Neural crest cell (in vitro differentiated cells): ENCODE results near the gene CHERP. TPM values are rescaled to one million over a fixed set of nuclear protein-coding genes. Genes with fewer than 3 reads are reported as not detected.

Source experiments
- DNase-seq: peaks from one replicate; pipeline ENCODE4 v3.0.0; 2021; ENCODE audit warnings: low read depth, mixed read lengths, low spot score
- H3K27ac Mint-ChIP-seq: one replicate; pipeline ENCODE4 v1.8.0; 2021; ENCODE audit warnings: mild to moderate bottlenecking, mixed read lengths; ENCODE audit not compliant: unreplicated experiment
- H3K27me3 Mint-ChIP-seq: 2 replicates; pipeline ENCODE4 v1.8.0; 2021; ENCODE audit warnings: low read depth, mild to moderate bottlenecking, mixed read lengths
- H3K36me3 Mint-ChIP-seq: 2 replicates; pipeline ENCODE4 v1.8.0; 2021; ENCODE audit warnings: low read depth, mild to moderate bottlenecking, mixed read lengths
- H3K4me1 Mint-ChIP-seq: 2 replicates; pipeline ENCODE4 v1.8.0; 2021; ENCODE audit warnings: mixed read lengths
- H3K4me3 Mint-ChIP-seq: one replicate; pipeline ENCODE4 v1.8.0; 2021; ENCODE audit warnings: mild to moderate bottlenecking, mixed read lengths
- H3K9me3 Mint-ChIP-seq: 2 replicates; pipeline ENCODE4 v1.8.0; 2021; ENCODE audit warnings: mixed read lengths
- total RNA-seq: library from RNA; stranded (reverse); gene quantifications from 2 replicates; pipeline ENCODE4 v1.2.1, GENCODE V29; 2021
- TF ChIP-seq, protein P1 (sequence below): fragments of 200-600 bp; sonication (generic); conservative IDR thresholded peaks from 2 replicates; pipeline ENCODE4 v1.5.0; 2021; ENCODE audit warnings: antibody characterized with exemption, mild to moderate bottlenecking

Gene CHERP
- total RNA-seq, 1 donor from 2014 or later = 95.7 TPM

DNA sequence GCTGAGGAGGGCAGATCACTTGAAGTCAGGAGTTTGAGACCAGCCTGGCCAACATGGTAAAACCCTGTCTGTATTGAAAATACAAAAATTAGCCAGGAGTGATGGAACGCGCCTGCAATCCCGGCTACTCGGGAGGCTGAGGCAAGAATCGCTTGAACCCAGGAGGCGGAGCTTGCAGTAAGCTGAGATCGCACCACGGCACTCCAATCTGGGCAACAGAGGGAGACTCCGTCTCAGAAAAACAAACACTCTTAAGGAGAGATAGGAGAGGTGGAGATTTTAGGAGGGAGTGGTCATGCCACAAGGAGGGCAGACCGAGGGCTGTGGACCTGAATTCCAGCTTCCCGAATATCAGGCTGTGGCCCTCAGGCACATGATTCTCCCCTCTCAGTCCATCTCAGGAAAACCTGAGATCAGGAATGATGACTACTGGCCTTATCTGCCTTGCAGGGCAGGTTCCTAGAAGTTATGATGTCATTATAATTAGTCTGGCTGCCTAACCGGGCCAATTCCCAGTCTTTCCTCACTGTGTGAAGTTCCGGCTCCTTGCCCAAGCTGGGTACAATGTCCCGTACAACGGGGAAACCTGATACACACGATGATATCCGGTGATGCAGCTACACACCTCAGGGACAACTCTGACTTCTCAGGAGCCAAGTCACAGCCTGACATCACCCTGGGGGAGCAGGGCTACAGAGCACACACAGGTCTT, 27.5 kb upstream of the CHERP start:
- no peak for DNase-seq
- Mint-ChIP-seq H3K4me3 (peak overlapping the region; percentile 81), H3K36me3 (peaks cover 11% of the 10 kb centered on the region), H3K27ac (no peak overlapping the region), H3K27me3 (no peaks in the 10 kb centered on the region), H3K4me1 (peaks cover 27% of the 10 kb centered on the region), H3K9me3 (no peaks in the 10 kb centered on the region)
- TF ChIP-seq, protein P1, sequence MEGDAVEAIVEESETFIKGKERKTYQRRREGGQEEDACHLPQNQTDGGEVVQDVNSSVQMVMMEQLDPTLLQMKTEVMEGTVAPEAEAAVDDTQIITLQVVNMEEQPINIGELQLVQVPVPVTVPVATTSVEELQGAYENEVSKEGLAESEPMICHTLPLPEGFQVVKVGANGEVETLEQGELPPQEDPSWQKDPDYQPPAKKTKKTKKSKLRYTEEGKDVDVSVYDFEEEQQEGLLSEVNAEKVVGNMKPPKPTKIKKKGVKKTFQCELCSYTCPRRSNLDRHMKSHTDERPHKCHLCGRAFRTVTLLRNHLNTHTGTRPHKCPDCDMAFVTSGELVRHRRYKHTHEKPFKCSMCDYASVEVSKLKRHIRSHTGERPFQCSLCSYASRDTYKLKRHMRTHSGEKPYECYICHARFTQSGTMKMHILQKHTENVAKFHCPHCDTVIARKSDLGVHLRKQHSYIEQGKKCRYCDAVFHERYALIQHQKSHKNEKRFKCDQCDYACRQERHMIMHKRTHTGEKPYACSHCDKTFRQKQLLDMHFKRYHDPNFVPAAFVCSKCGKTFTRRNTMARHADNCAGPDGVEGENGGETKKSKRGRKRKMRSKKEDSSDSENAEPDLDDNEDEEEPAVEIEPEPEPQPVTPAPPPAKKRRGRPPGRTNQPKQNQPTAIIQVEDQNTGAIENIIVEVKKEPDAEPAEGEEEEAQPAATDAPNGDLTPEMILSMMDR = no peak

GRCh38 chr19:16566702-16567101, 24.5 kb upstream of the CHERP start:
- peaks cover 8% of the 10 kb centered on the region for H3K4me1 Mint-ChIP-seq
- TF ChIP-seq, protein P1 = no peak
- peaks cover 15% of the 10 kb centered on the region for H3K36me3 Mint-ChIP-seq

GRCh38 chr19:16566161-16566560, 23.9 kb upstream of the CHERP start:
- Mint-ChIP-seq H3K4me3 (peak overlapping the region; percentile 27), H3K4me1 (peaks cover 3% of the 10 kb centered on the region), H3K27me3 (no peaks in the 10 kb centered on the region), H3K36me3 (peaks cover 15% of the 10 kb centered on the region), H3K27ac (no peak overlapping the region), H3K9me3 (no peaks in the 10 kb centered on the region)
- TF ChIP-seq, protein P1 = no peak
- DNase-seq = no peak

More at GRCh38 chr19:16566702-16567101, 24.5 kb upstream of the CHERP start:
- Mint-ChIP-seq H3K4me3 (peak overlapping the region; percentile 27), H3K9me3 (no peaks in the 10 kb centered on the region), H3K27ac (no peak overlapping the region), H3K27me3 (no peaks in the 10 kb centered on the region)
- no peak for DNase-seq

- TF ChIP-seq, protein P1 = no peak
- Mint-ChIP-seq H3K4me3 (no peak overlapping the region), H3K27me3 (no peaks in the 10 kb centered on the region), H3K9me3 (no peaks in the 10 kb centered on the region), H3K36me3 (peaks cover 18% of the 10 kb centered on the region), H3K4me1 (no peaks in the 10 kb centered on the region), H3K27ac (peak overlapping the region; percentile 28)
- DNase-seq = no peak
These were observed 22.6 kb upstream of the CHERP start for GRCh38 chr19:16564842-16565241.

GRCh38 chr19:16562608-16563025, 20.4 kb upstream of the CHERP start:
- Mint-ChIP-seq H3K4me3 (no peak overlapping the region), H3K9me3 (no peaks in the 10 kb centered on the region), H3K4me1 (no peaks in the 10 kb centered on the region), H3K36me3 (peaks cover 20% of the 10 kb centered on the region), H3K27ac (no peak overlapping the region), H3K27me3 (no peaks in the 10 kb centered on the region)
- DNase-seq = no peak
- TF ChIP-seq, protein P1 = no peak
